Measurements from ENCODE around the gene SP1. TPM values are rescaled to one million over a fixed set of nuclear protein-coding genes. Genes with fewer than 3 reads are reported as not detected.
"Not testable (repeated sequence)": the region's sequence is repeated elsewhere in the genome, so short reads cannot be mapped to it uniquely, and the experiment has no call there.

SP1 gene
- polyA plus RNA-seq, 3 donors, result 15.1 to 80.7 (median 22.7) TPM

DNA sequence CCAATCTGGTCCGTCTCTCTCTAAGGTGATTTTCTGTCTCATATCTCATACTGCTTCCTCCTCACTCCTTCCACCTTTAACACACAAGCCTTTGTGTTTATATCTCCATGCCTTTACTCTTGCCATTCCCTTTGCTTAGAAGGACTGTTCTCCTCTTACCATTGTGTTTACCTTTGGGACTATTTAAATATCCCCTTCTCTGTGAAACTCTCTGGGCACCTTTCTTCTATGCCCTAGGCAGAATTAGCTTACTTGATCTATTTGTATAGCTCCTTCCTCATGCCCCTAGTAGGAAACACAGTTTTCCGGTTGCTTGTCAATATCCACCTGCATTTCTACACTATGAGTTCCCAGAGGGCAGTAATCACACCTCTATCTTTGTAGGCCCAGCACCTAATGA lies 39.8 kb downstream of the SP1 start:
- peaks cover 42% of the 10 kb centered on the region for H3K4me1 Mint-ChIP-seq

GRCh38 chr12:53422247-53422646 lies 42.3 kb downstream of the SP1 start:
- H3K4me2 ChIP-seq (replicated peaks; ENCODE audit: extremely low read depth, low read length, poor library complexity, severe bottlenecking); H3K4me3 ChIP-seq (replicated peaks in 1 of 3; ENCODE audit: low read depth in 2 of 3, low read length in 3 of 3); H4K20me1 ChIP-seq (ENCODE audit: insufficient read depth, low read length); DNase-seq; H3K9me3 ChIP-seq (replicated peaks in 1 of 2; ENCODE audit: control insufficient read depth in 1 of 2, insufficient read depth in 1 of 2, low read length in 2 of 2); H3K79me2 ChIP-seq (ENCODE audit: insufficient read depth, low read length); H3K27ac Mint-ChIP-seq; H3K27me3 ChIP-seq (ENCODE audit: control insufficient read depth in 2 of 2, insufficient read depth in 2 of 2, low read length in 2 of 2); H2AFZ ChIP-seq (ENCODE audit: insufficient read depth, low read depth, low read length, poor library complexity, severe bottlenecking); H3K9ac ChIP-seq (ENCODE audit: insufficient read depth, low read length, poor library complexity, severe bottlenecking); H3K27me3 Mint-ChIP-seq (ENCODE audit: low read depth in 3 of 3); H3K36me3 ChIP-seq (replicated peaks in 1 of 2; ENCODE audit: control insufficient read depth in 1 of 2, insufficient read depth in 2 of 2, low read length in 2 of 2); H3K9me3 Mint-ChIP-seq; H3K27ac ChIP-seq (ENCODE audit: low read depth in 1 of 2, low read length in 2 of 2); H3K36me3 Mint-ChIP-seq; H3K4me3 Mint-ChIP-seq: not testable (repeated sequence)
- 82% methylated on average over 3 of the region's 12 CpGs for WGBS (ENCODE audit: insufficient coverage)
- intact Hi-C loops (cut with micrococcal nuclease), result loop anchor here (5.0 kb wide), 1 partner anchor 40 kb away; the partner anchor contains the start of gene SP1 (in 2 of the 2)
- peaks cover 20% of the 10 kb centered on the region for H3K4me1 Mint-ChIP-seq
- H3K4me1 ChIP-seq (ENCODE audit: control insufficient read depth in 1 of 2, insufficient read depth in 2 of 2, low read length in 2 of 2), result peaks cover 14 to 18% of the 10 kb centered on the region in 2 donors

More for the DNA sequence above, 39.8 kb downstream of the SP1 start:
- Histone ChIP-seq H3K79me2 (ENCODE audit: insufficient read depth, low read length) (no peaks in the 10 kb centered on the region), H2AFZ (ENCODE audit: insufficient read depth, low read depth, low read length, poor library complexity, severe bottlenecking) (no peak overlapping the region), H3K27ac (ENCODE audit: low read depth in 1 of 2, low read length in 2 of 2) (no peak overlapping the region), H3K4me2 (replicated peaks; ENCODE audit: extremely low read depth, low read length, poor library complexity, severe bottlenecking) (no peak overlapping the region), H3K9me3 (replicated peaks in 1 of 2; ENCODE audit: control insufficient read depth in 1 of 2, insufficient read depth in 1 of 2, low read length in 2 of 2) (no peaks in the 10 kb centered on the region), H4K20me1 (ENCODE audit: insufficient read depth, low read length) (peaks cover 7% of the 10 kb centered on the region), H3K4me3 (replicated peaks in 1 of 3; ENCODE audit: low read depth in 2 of 3, low read length in 3 of 3) (no peak overlapping the region), H3K27me3 (ENCODE audit: control insufficient read depth in 2 of 2, insufficient read depth in 2 of 2, low read length in 2 of 2) (no peaks in the 10 kb centered on the region), H3K9ac (ENCODE audit: insufficient read depth, low read length, poor library complexity, severe bottlenecking) (no peak overlapping the region), H3K4me1 (ENCODE audit: control insufficient read depth in 1 of 2, insufficient read depth in 2 of 2, low read length in 2 of 2) (peaks cover 21 to 25% of the 10 kb centered on the region in 2 donors), H3K36me3 (replicated peaks in 1 of 2; ENCODE audit: control insufficient read depth in 1 of 2, insufficient read depth in 2 of 2, low read length in 2 of 2) (no peaks in the 10 kb centered on the region)
- Mint-ChIP-seq H3K4me3 (no peak overlapping the region), H3K27ac (no peak overlapping the region), H3K27me3 (ENCODE audit: low read depth in 3 of 3) (peaks cover 1 to 4% (median 2%) of the 10 kb centered on the region in 3 donors), H3K9me3 (no peaks in the 10 kb centered on the region), H3K36me3 (peaks cover 0 to 2% of the 10 kb centered on the region in 2 donors)
- TF ChIP-seq, protein P1, sequence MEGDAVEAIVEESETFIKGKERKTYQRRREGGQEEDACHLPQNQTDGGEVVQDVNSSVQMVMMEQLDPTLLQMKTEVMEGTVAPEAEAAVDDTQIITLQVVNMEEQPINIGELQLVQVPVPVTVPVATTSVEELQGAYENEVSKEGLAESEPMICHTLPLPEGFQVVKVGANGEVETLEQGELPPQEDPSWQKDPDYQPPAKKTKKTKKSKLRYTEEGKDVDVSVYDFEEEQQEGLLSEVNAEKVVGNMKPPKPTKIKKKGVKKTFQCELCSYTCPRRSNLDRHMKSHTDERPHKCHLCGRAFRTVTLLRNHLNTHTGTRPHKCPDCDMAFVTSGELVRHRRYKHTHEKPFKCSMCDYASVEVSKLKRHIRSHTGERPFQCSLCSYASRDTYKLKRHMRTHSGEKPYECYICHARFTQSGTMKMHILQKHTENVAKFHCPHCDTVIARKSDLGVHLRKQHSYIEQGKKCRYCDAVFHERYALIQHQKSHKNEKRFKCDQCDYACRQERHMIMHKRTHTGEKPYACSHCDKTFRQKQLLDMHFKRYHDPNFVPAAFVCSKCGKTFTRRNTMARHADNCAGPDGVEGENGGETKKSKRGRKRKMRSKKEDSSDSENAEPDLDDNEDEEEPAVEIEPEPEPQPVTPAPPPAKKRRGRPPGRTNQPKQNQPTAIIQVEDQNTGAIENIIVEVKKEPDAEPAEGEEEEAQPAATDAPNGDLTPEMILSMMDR (IDR thresholded peaks at IDR 0.05), result no peak
- intact Hi-C loops (cut with micrococcal nuclease), result loop anchor here (2.0 to 5.0 kb wide), 3 partner anchors 37 to 67 kb away; partner anchors contain the start of gene SP1 (in 2 of the 2)
- WGBS (ENCODE audit: insufficient coverage), result 100% methylated on average over 2 of the region's 2 CpGs
- DNase-seq, result no peak
